ENCODE measurements around the gene LIMS2.

Gene LIMS2

GRCh38 chr2:127688405-127688804 is 13.1 kb upstream of the LIMS2 start:
- TF ChIP-seq EZH2phosphoT487 (IDR thresholded peaks at IDR 0.05; ENCODE audit: borderline replicate concordance) (no peak), CTCF (conservative IDR thresholded peaks at IDR 0.05; ENCODE audit: low read length) (no peak)
- Histone ChIP-seq H2AFZ (ENCODE audit: low read length) (no peak overlapping the region), H3K9me3 (ENCODE audit: insufficient read depth, low read depth, low read length) (peaks cover 21% of the 10 kb centered on the region; the same call in 1 of the 2 replicates), H3K9me2 (replicated peaks; ENCODE audit: low read depth, low read length) (no peaks in the 10 kb centered on the region), H4K20me1 (ENCODE audit: insufficient read depth, low read length, poor library complexity, severe bottlenecking) (no peaks in the 10 kb centered on the region), H3K27me3 (ENCODE audit: insufficient read depth, low read length, poor library complexity, severe bottlenecking) (no peaks in the 10 kb centered on the region), H3K9ac (ENCODE audit: low read depth, low read length, poor library complexity, severe bottlenecking) (no peak overlapping the region), H3K79me2 (ENCODE audit: insufficient read depth, low read length) (no peaks in the 10 kb centered on the region), H3F3A (ENCODE audit: low read depth) (no peaks in the 10 kb centered on the region), H3K36me3 (ENCODE audit: insufficient read depth, low read length) (no peaks in the 10 kb centered on the region), H3K4me1 (ENCODE audit: insufficient read depth, low read length, poor library complexity, severe bottlenecking) (no peaks in the 10 kb centered on the region), H3K4me2 (ENCODE audit: low read depth, low read length, poor library complexity, severe bottlenecking) (no peak overlapping the region), H3K4me3 (ENCODE audit: low read length, poor library complexity, severe bottlenecking) (no peak overlapping the region)

GRCh38 chr2:127685410-127686080 is 10.2 kb upstream of the LIMS2 start:
- H4K20me1 ChIP-seq (ENCODE audit: insufficient read depth, low read length, poor library complexity, severe bottlenecking), result no peaks in the 10 kb centered on the region
- no peaks in the 10 kb centered on the region for H3F3A ChIP-seq (ENCODE audit: low read depth)
- H3K27me3 ChIP-seq (ENCODE audit: insufficient read depth, low read length, poor library complexity, severe bottlenecking), result no peaks in the 10 kb centered on the region
- H3K9me3 ChIP-seq (ENCODE audit: insufficient read depth, low read depth, low read length), result peaks cover 14% of the 10 kb centered on the region; the same call in 1 of the 2 replicates
- no peaks in the 10 kb centered on the region for H3K36me3 ChIP-seq (ENCODE audit: insufficient read depth, low read length)
- no peak overlapping the region for H3K9ac ChIP-seq (ENCODE audit: low read depth, low read length, poor library complexity, severe bottlenecking)
- TF ChIP-seq CTCF (conservative IDR thresholded peaks at IDR 0.05; ENCODE audit: low read length) (no peak), EZH2phosphoT487 (IDR thresholded peaks at IDR 0.05; ENCODE audit: borderline replicate concordance) (no peak)
- no peak overlapping the region for H3K4me2 ChIP-seq (ENCODE audit: low read depth, low read length, poor library complexity, severe bottlenecking)
- H2AFZ ChIP-seq (ENCODE audit: low read length), result no peak overlapping the region
- no peaks in the 10 kb centered on the region for H3K9me2 ChIP-seq (replicated peaks; ENCODE audit: low read depth, low read length)
- H3K4me3 ChIP-seq (ENCODE audit: low read length, poor library complexity, severe bottlenecking), result no peak overlapping the region
- H3K4me1 ChIP-seq (ENCODE audit: insufficient read depth, low read length, poor library complexity, severe bottlenecking), result no peaks in the 10 kb centered on the region
- no peaks in the 10 kb centered on the region for H3K79me2 ChIP-seq (ENCODE audit: insufficient read depth, low read length)

GRCh38 chr2:127683757-127684156 is 8.4 kb upstream of the LIMS2 start:
- H3F3A ChIP-seq (ENCODE audit: low read depth), result no peaks in the 10 kb centered on the region
- no peaks in the 10 kb centered on the region for H3K9me2 ChIP-seq (replicated peaks; ENCODE audit: low read depth, low read length)
- no peak overlapping the region for H3K4me2 ChIP-seq (ENCODE audit: low read depth, low read length, poor library complexity, severe bottlenecking)
- H3K9me3 ChIP-seq (ENCODE audit: insufficient read depth, low read depth, low read length), result peaks cover 2% of the 10 kb centered on the region; the same call in 1 of the 2 replicates
- H3K79me2 ChIP-seq (ENCODE audit: insufficient read depth, low read length), result no peaks in the 10 kb centered on the region
- H2AFZ ChIP-seq (ENCODE audit: low read length), result no peak overlapping the region
- no peaks in the 10 kb centered on the region for H3K4me1 ChIP-seq (ENCODE audit: insufficient read depth, low read length, poor library complexity, severe bottlenecking)
- no peak overlapping the region for H3K9ac ChIP-seq (ENCODE audit: low read depth, low read length, poor library complexity, severe bottlenecking)
- H3K36me3 ChIP-seq (ENCODE audit: insufficient read depth, low read length), result no peaks in the 10 kb centered on the region
- H3K27me3 ChIP-seq (ENCODE audit: insufficient read depth, low read length, poor library complexity, severe bottlenecking), result no peaks in the 10 kb centered on the region
- no peak overlapping the region for H3K4me3 ChIP-seq (ENCODE audit: low read length, poor library complexity, severe bottlenecking)
- TF ChIP-seq EZH2phosphoT487 (IDR thresholded peaks at IDR 0.05; ENCODE audit: borderline replicate concordance) (no peak), CTCF (conservative IDR thresholded peaks at IDR 0.05; ENCODE audit: low read length) (no peak)
- H4K20me1 ChIP-seq (ENCODE audit: insufficient read depth, low read length, poor library complexity, severe bottlenecking), result no peaks in the 10 kb centered on the region

Measured in Loucy (cell line).